OCI-LY1 (cell line): ENCODE measurements around the gene IMMP2L.

Experiments used
- H2AFZ ChIP-seq: fragments of 200-600 bp; sonication (generic), shearing (Covaris generic); 2 replicates; pipeline ENCODE4 v1.6.0; 2014; ENCODE audit warnings: antibody characterized with exemption, mild to moderate bottlenecking, low read length
- H3F3A ChIP-seq: fragments of 200-600 bp; sonication (generic), shearing (Covaris generic); 2 replicates; pipeline ENCODE4 v1.6.0; 2014; ENCODE audit warnings: mild to moderate bottlenecking, antibody characterized with exemption, low read length, moderate library complexity; ENCODE audit not compliant: insufficient read depth
- H3K27ac ChIP-seq: fragments of 200-600 bp; sonication (generic); 2 replicates; pipeline ENCODE4 v1.5.1; 2014; ENCODE audit warnings: low read length, mixed run types, mild to moderate bottlenecking, low read depth; ENCODE audit not compliant: poor library complexity, severe bottlenecking
- H3K27me3 ChIP-seq: fragments of 200-600 bp; sonication (generic); 2 replicates; pipeline ENCODE4 v1.6.0; 2014; ENCODE audit warnings: antibody characterized with exemption, mild to moderate bottlenecking, low read length, moderate library complexity; ENCODE audit not compliant: insufficient read depth
- H3K36me3 ChIP-seq: fragments of 200-600 bp; sonication (generic); 2 replicates; pipeline ENCODE4 v1.6.1; 2014; ENCODE audit warnings: mild to moderate bottlenecking, antibody characterized with exemption, low read length, moderate library complexity, mixed read lengths; ENCODE audit not compliant: insufficient read depth
- H3K4me1 ChIP-seq: fragments of 200-600 bp; sonication (generic); 2 replicates; pipeline ENCODE4 v1.5.1; 2014; ENCODE audit warnings: mild to moderate bottlenecking, low read length, moderate library complexity; ENCODE audit not compliant: insufficient read depth, severe bottlenecking
- H3K4me2 ChIP-seq: fragments of 200-600 bp; sonication (generic), shearing (Covaris generic); 2 replicates; pipeline ENCODE4 v1.6.1; 2014; ENCODE audit warnings: low read length
- H3K4me3 ChIP-seq: fragments of 200-600 bp; sonication (generic); 2 replicates; pipeline ENCODE4 v1.5.1; 2014; ENCODE audit warnings: low read length, low read depth, mild to moderate bottlenecking, mixed read lengths; ENCODE audit not compliant: poor library complexity, severe bottlenecking
- H3K79me2 ChIP-seq: fragments of 200-600 bp; shearing (Covaris generic); 2 replicates; pipeline ENCODE4 v1.6.1; 2016; ENCODE audit warnings: mixed run types, low read length, mixed read lengths; ENCODE audit not compliant: insufficient read depth
- H3K9ac ChIP-seq: fragments of 200-600 bp; sonication (generic), shearing (Covaris generic); 2 replicates; pipeline ENCODE4 v1.6.1; 2014; ENCODE audit warnings: mild to moderate bottlenecking, low read length, mixed read lengths
- H3K9me2 ChIP-seq: fragments of 200-600 bp; sonication (generic), shearing (Covaris generic); 2 replicates; pipeline ENCODE4 v1.6.1; 2014; ENCODE audit warnings: low read depth, mild to moderate bottlenecking, low read length, mixed read lengths
- H3K9me3 ChIP-seq: fragments of 200-600 bp; shearing (Covaris generic); 2 replicates; pipeline ENCODE4 v1.6.1; 2014; ENCODE audit warnings: low read length, mixed read lengths
- H4K20me1 ChIP-seq: fragments of 200-600 bp; sonication (generic), shearing (Covaris generic); 2 replicates; pipeline ENCODE4 v1.6.0; 2016; ENCODE audit warnings: mild to moderate bottlenecking, low read length; ENCODE audit not compliant: insufficient read depth
- CTCF ChIP-seq: fragments of 200-600 bp; sonication (generic), shearing (Covaris generic); IDR thresholded peaks from 2 replicates; pipeline ENCODE4 v1.5.1; 2017; ENCODE audit warnings: mild to moderate bottlenecking, antibody characterized with exemption, low read length, moderate library complexity, mixed read lengths
- EZH2 ChIP-seq: fragments of 200-600 bp; sonication (generic), shearing (Covaris generic); IDR thresholded peaks from 2 replicates; pipeline ENCODE4 v1.8.0; 2017; ENCODE audit warnings: borderline replicate concordance, mixed run types, mild to moderate bottlenecking, antibody characterized with exemption, low read length, moderate library complexity, mixed read lengths

IMMP2L gene

GRCh38 chr7:111521660-111522059, 40.6 kb downstream of the IMMP2L start:
- Histone ChIP-seq H4K20me1 (no peaks in the 10 kb centered on the region), H3K27ac (no peak overlapping the region), H2AFZ (no peak overlapping the region), H3K4me2 (no peak overlapping the region), H3K9ac (no peak overlapping the region), H3K79me2 (no peaks in the 10 kb centered on the region), H3K4me3 (no peak overlapping the region), H3F3A (no peaks in the 10 kb centered on the region), H3K9me2 (no peaks in the 10 kb centered on the region), H3K4me1 (peaks cover 4% of the 10 kb centered on the region), H3K27me3 (no peaks in the 10 kb centered on the region), H3K36me3 (peaks cover 31% of the 10 kb centered on the region), H3K9me3 (peaks cover 7% of the 10 kb centered on the region; the same call in 1 of the 2 replicates)
- TF ChIP-seq EZH2 = no peak
- TF ChIP-seq CTCF = no peak

GRCh38 chr7:111518264-111518663, 44.0 kb downstream of the IMMP2L start:
- Histone ChIP-seq H4K20me1 (no peaks in the 10 kb centered on the region), H3K4me2 (no peak overlapping the region), H3K27ac (no peak overlapping the region), H3K27me3 (no peaks in the 10 kb centered on the region), H2AFZ (no peak overlapping the region), H3K36me3 (peaks cover 31% of the 10 kb centered on the region), H3F3A (no peaks in the 10 kb centered on the region), H3K4me3 (no peak overlapping the region), H3K79me2 (no peaks in the 10 kb centered on the region), H3K9me2 (no peaks in the 10 kb centered on the region), H3K9ac (no peak overlapping the region), H3K4me1 (no peaks in the 10 kb centered on the region), H3K9me3 (peaks cover 7% of the 10 kb centered on the region; the same call in 1 of the 2 replicates)
- TF ChIP-seq EZH2 (no peak), CTCF (no peak)

GRCh38 chr7:111517549-111517951, 44.7 kb downstream of the IMMP2L start:
- Histone ChIP-seq H3K27me3 (no peaks in the 10 kb centered on the region), H3K9ac (no peak overlapping the region), H3K4me3 (no peak overlapping the region), H3K9me2 (no peaks in the 10 kb centered on the region), H4K20me1 (no peaks in the 10 kb centered on the region), H3K27ac (no peak overlapping the region), H3K9me3 (peaks cover 9% of the 10 kb centered on the region; the same call in 1 of the 2 replicates), H3K4me2 (no peak overlapping the region), H2AFZ (no peak overlapping the region), H3K79me2 (no peaks in the 10 kb centered on the region), H3K4me1 (no peaks in the 10 kb centered on the region), H3K36me3 (peaks cover 31% of the 10 kb centered on the region), H3F3A (no peaks in the 10 kb centered on the region)
- TF ChIP-seq EZH2 (no peak), CTCF (no peak)
